ENCODE results near the gene NEURL1. TPM values are rescaled to one million over a fixed set of nuclear protein-coding genes. Genes with fewer than 3 reads are reported as not detected.
"Not testable (repeated sequence)": the region's sequence is repeated elsewhere in the genome, so short reads cannot be mapped to it uniquely, and the experiment has no call there.

NEURL1 gene
- total RNA-seq, 1 experiment from 2014 or later, result 4.8 TPM

GRCh38 chr10:103629581-103629980 is 136.1 kb downstream of the NEURL1 start:
- no peaks in the 10 kb centered on the region for H3K4me1 ChIP-seq (replicated peaks; ENCODE audit: insufficient read depth)
- POLR2A ChIA-PET (ENCODE audit: unreplicated experiment), result no interaction called here
- no peak overlapping the region for H3K27ac ChIP-seq
- H4K20me1 ChIP-seq (ENCODE audit: insufficient read depth), result no peaks in the 10 kb centered on the region
- CTCF ChIA-PET, result no interaction called here
- H3K4me2 ChIP-seq, result no peak overlapping the region
- H2AFZ ChIP-seq, result no peak overlapping the region
- no peaks in the 10 kb centered on the region for H3K79me2 ChIP-seq (ENCODE audit: low read depth)
- DNase-seq, result no peak
- H3K9me3 ChIP-seq (ENCODE audit: insufficient read depth, low read depth), result no peaks in the 10 kb centered on the region
- H3K36me3 ChIP-seq (ENCODE audit: low read depth), result no peaks in the 10 kb centered on the region
- H3K4me3 ChIP-seq, result no peak overlapping the region
- no TSS peak for BruUV-seq (replicated peaks)
- no peaks in the 10 kb centered on the region for H3F3A ChIP-seq (ENCODE audit: insufficient read depth, low read depth)
- H3K9me2 ChIP-seq (ENCODE audit: insufficient read depth), result no peaks in the 10 kb centered on the region
- TF ChIP-seq EZH2 (IDR thresholded peaks at IDR 0.05; ENCODE audit: low read depth) (no peak), CTCF (conservative IDR thresholded peaks at IDR 0.05) (no peak)
- intact Hi-C loops (cut with micrococcal nuclease; ENCODE audit: unreplicated experiment), result no loop called here
- H3K27me3 ChIP-seq (ENCODE audit: insufficient read depth, low read depth), result no peaks in the 10 kb centered on the region

- Histone ChIP-seq H3K4me1 (replicated peaks; ENCODE audit: insufficient read depth) (no peaks in the 10 kb centered on the region), H3K27me3 (ENCODE audit: insufficient read depth, low read depth) (no peaks in the 10 kb centered on the region), H3K4me2 (no peak overlapping the region), H4K20me1 (ENCODE audit: insufficient read depth) (no peaks in the 10 kb centered on the region), H3K9me2 (ENCODE audit: insufficient read depth) (no peaks in the 10 kb centered on the region), H3K4me3 (no peak overlapping the region), H3K79me2 (ENCODE audit: low read depth) (no peaks in the 10 kb centered on the region), H3K9me3 (ENCODE audit: insufficient read depth, low read depth) (no peaks in the 10 kb centered on the region), H3F3A (ENCODE audit: insufficient read depth, low read depth) (no peaks in the 10 kb centered on the region), H3K27ac (no peak overlapping the region), H3K36me3 (ENCODE audit: low read depth) (no peaks in the 10 kb centered on the region), H2AFZ (no peak overlapping the region)
- POLR2A ChIA-PET (ENCODE audit: unreplicated experiment), result no interaction called here
- no peak for DNase-seq
- CTCF ChIA-PET, result no interaction called here
- BruUV-seq (replicated peaks), result no TSS peak
- TF ChIP-seq EZH2 (IDR thresholded peaks at IDR 0.05; ENCODE audit: low read depth) (no peak), CTCF (conservative IDR thresholded peaks at IDR 0.05) (no peak)
- intact Hi-C loops (cut with micrococcal nuclease; ENCODE audit: unreplicated experiment), result no loop called here
Observed at GRCh38 chr10:103630156-103630555, 136.7 kb downstream of the NEURL1 start.

GRCh38 chr10:103632247-103632642 is 138.7 kb downstream of the NEURL1 start:
- Histone ChIP-seq H3K27me3 (ENCODE audit: insufficient read depth, low read depth) (no peaks in the 10 kb centered on the region), H3F3A (ENCODE audit: insufficient read depth, low read depth) (no peaks in the 10 kb centered on the region), H3K79me2 (ENCODE audit: low read depth) (no peaks in the 10 kb centered on the region), H2AFZ (no peak overlapping the region), H3K9me3 (ENCODE audit: insufficient read depth, low read depth) (no peaks in the 10 kb centered on the region), H3K27ac (no peak overlapping the region), H3K36me3 (ENCODE audit: low read depth) (no peaks in the 10 kb centered on the region), H4K20me1 (ENCODE audit: insufficient read depth) (no peaks in the 10 kb centered on the region), H3K4me1 (replicated peaks; ENCODE audit: insufficient read depth) (no peaks in the 10 kb centered on the region), H3K4me2 (no peak overlapping the region), H3K4me3 (no peak overlapping the region), H3K9me2 (ENCODE audit: insufficient read depth) (no peaks in the 10 kb centered on the region)
- intact Hi-C loops (cut with micrococcal nuclease; ENCODE audit: unreplicated experiment), result no loop called here
- ChIA-PET CTCF (no interaction called here), POLR2A (ENCODE audit: unreplicated experiment) (no interaction called here)
- no peak for TF ChIP-seq CTCF (conservative IDR thresholded peaks at IDR 0.05)
- TF ChIP-seq EZH2 (IDR thresholded peaks at IDR 0.05; ENCODE audit: low read depth), result no peak
- no TSS peak for BruUV-seq (replicated peaks)
- no peak for DNase-seq

- intact Hi-C loops (cut with micrococcal nuclease; ENCODE audit: unreplicated experiment); H2AFZ ChIP-seq; DNase-seq; POLR2A ChIA-PET (ENCODE audit: unreplicated experiment); H3K36me3 ChIP-seq (ENCODE audit: low read depth); H3K4me3 ChIP-seq; H3K4me1 ChIP-seq (replicated peaks; ENCODE audit: insufficient read depth); H3K27ac ChIP-seq; CTCF ChIA-PET; H3K79me2 ChIP-seq (ENCODE audit: low read depth); H3K4me2 ChIP-seq; BruUV-seq (replicated peaks); H3F3A ChIP-seq (ENCODE audit: insufficient read depth, low read depth); H3K9me2 ChIP-seq (ENCODE audit: insufficient read depth); H4K20me1 ChIP-seq (ENCODE audit: insufficient read depth); H3K27me3 ChIP-seq (ENCODE audit: insufficient read depth, low read depth); H3K9me3 ChIP-seq (ENCODE audit: insufficient read depth, low read depth): not testable (repeated sequence)
Observed at GRCh38 chr10:103632871-103633270, 139.4 kb downstream of the NEURL1 start.
